Erythroblast (primary cell): ENCODE measurements around the gene DRC7.
"Not testable (repeated sequence)": the region's sequence is repeated elsewhere in the genome, so short reads cannot be mapped to it uniquely, and the experiment has no call there.

Source experiments
- DNase-seq, 2 experiments: peaks; one replicate each; lab custom pipeline; 2025; lab: John Stamatoyannopoulos, UW
- GATA1 ChIP-seq: IDR thresholded peaks from 2 replicates; pipeline ENCODE4 v1.6.1; 2011; ENCODE audit warnings: low read depth, mild to moderate bottlenecking, control low read depth, low read length, moderate library complexity
- POLR2A ChIP-seq: IDR thresholded peaks from 2 replicates; pipeline ENCODE4 v1.6.1; 2011; ENCODE audit warnings: mild to moderate bottlenecking, low read length

DRC7 gene

GRCh38 chr16:57728336-57729181 lies 34.0 kb downstream of the DRC7 start:
- no peak for TF ChIP-seq POLR2A
- TF ChIP-seq GATA1: no peak
- no peak for DNase-seq

- TF ChIP-seq POLR2A: no peak
- no peak for TF ChIP-seq GATA1
- no peak for DNase-seq
Observed at GRCh38 chr16:57729182-57729484, 34.5 kb downstream of the DRC7 start.

- not testable (repeated sequence) for DNase-seq
Observed at GRCh38 chr16:57729852-57730251, 35.2 kb downstream of the DRC7 start.

GRCh38 chr16:57730771-57731730 lies 36.4 kb downstream of the DRC7 start:
- TF ChIP-seq GATA1: no peak
- TF ChIP-seq POLR2A: no peak
- no peak for DNase-seq

- DNase-seq: no peak
- no peak for TF ChIP-seq POLR2A
- TF ChIP-seq GATA1: no peak
Observed at GRCh38 chr16:57732037-57732436, 37.4 kb downstream of the DRC7 start.

GRCh38 chr16:57732714-57733113 lies 38.1 kb downstream of the DRC7 start:
- TF ChIP-seq POLR2A (no peak), GATA1 (no peak)
- DNase-seq: peak; percentile 15 to 49

GRCh38 chr16:57734308-57734924 lies 39.8 kb downstream of the DRC7 start:
- no peak for DNase-seq
- TF ChIP-seq GATA1 (no peak), POLR2A (no peak)

- peak; percentile 100 for DNase-seq
- TF ChIP-seq POLR2A: peak; percentile 83
- no peak for TF ChIP-seq GATA1
Observed at GRCh38 chr16:57734925-57735754, 40.5 kb downstream of the DRC7 start.

- no peak for DNase-seq
Observed at GRCh38 chr16:57735755-57736418, 41.3 kb downstream of the DRC7 start, which contains the start of gene KATNB1. Gene KATNB1, plus strand, starts transcription at chr16:57735770. Its CDS starts 1,474 bp downstream, at chr16:57737244.

GRCh38 chr16:57736419-57737351 lies 42.1 kb downstream of the DRC7 start:
- DNase-seq: peak; percentile 65 to 77
- peak; percentile 13 for TF ChIP-seq POLR2A
- TF ChIP-seq GATA1: no peak

More at GRCh38 chr16:57735755-57736418, 41.3 kb downstream of the DRC7 start, which contains the start of gene KATNB1:
- TF ChIP-seq POLR2A (no peak), GATA1 (no peak)

- DNase-seq: no peak
- TF ChIP-seq POLR2A: no peak
- TF ChIP-seq GATA1: no peak
Observed at GRCh38 chr16:57738844-57739243, 44.2 kb downstream of the DRC7 start.
